ENCODE data around the gene COL1A2. TPM values are rescaled to one million over a fixed set of nuclear protein-coding genes. Genes with fewer than 3 reads are reported as not detected.

The COL1A2 gene
- total and polyA plus RNA-seq, 2 donors (not counting 1 experiment from before 2014, with no cell fraction given): 0.46 to 0.47 TPM

GRCh38 chr7:94423863-94424735, 29.4 kb downstream of the COL1A2 start:
- Histone ChIP-seq H3K4me1 (ENCODE audit: control insufficient read depth in 2 of 2, insufficient read depth in 2 of 2, low read length in 2 of 2) (no peaks in the 10 kb centered on the region), H3K9me3 (ENCODE audit: control extremely low read depth in 1 of 3, control insufficient read depth in 2 of 3, insufficient read depth in 1 of 3, low read length in 2 of 3) (no peaks in the 10 kb centered on the region), H3K9ac (ENCODE audit: low read length) (no peak overlapping the region), H2AFZ (ENCODE audit: insufficient read depth, low read depth, low read length, poor library complexity, severe bottlenecking) (no peak overlapping the region), H3K4me2 (replicated peaks; ENCODE audit: low read depth, low read length, poor library complexity, severe bottlenecking) (no peak overlapping the region), H3K36me3 (replicated peaks in 1 of 2; ENCODE audit: control extremely low read depth in 1 of 2, control insufficient read depth in 1 of 2, extremely low read depth in 1 of 2, insufficient read depth in 2 of 2, low read length in 1 of 2) (no peaks in the 10 kb centered on the region), H3K27ac (ENCODE audit: low read length in 2 of 2) (no peak overlapping the region), H3K4me3 (ENCODE audit: control extremely low read depth in 1 of 5, extremely low read depth in 1 of 5, insufficient read depth in 1 of 5, low read depth in 2 of 5, low read length in 4 of 5) (no peak overlapping the region), H3K27me3 (replicated peaks in 1 of 4; ENCODE audit: control extremely low read depth in 1 of 4, control insufficient read depth in 3 of 4, insufficient read depth in 4 of 4, low read length in 3 of 4) (peaks cover 0 to 5% (median 0%) of the 10 kb centered on the region in 4 experiments), H4K20me1 (ENCODE audit: control insufficient read depth, insufficient read depth, low read length, poor library complexity, severe bottlenecking) (no peaks in the 10 kb centered on the region), H3K79me2 (ENCODE audit: control insufficient read depth, insufficient read depth, low read length) (no peaks in the 10 kb centered on the region)
- peaks cover 25% of the 10 kb centered on the region for H3K27me3 Mint-ChIP-seq
- ChIA-PET POLR2A (no interaction called here), CTCF (interaction anchor here (0.7 to 1.1 kb wide), 2 partner anchors 12 kb away, joined by 3 read pairs; no protein-coding TSS in a partner anchor)
- no peak overlapping the region for H3K4me3 Mint-ChIP-seq
- H3K9me3 Mint-ChIP-seq (ENCODE audit: insufficient read depth): no peaks in the 10 kb centered on the region
- TF ChIP-seq EZH2 (IDR thresholded peaks at IDR 0.05; ENCODE audit: borderline replicate concordance, insufficient read depth, low read depth, low read length, poor library complexity, severe bottlenecking) (no peak), CTCF (IDR thresholded peaks at IDR 0.05) (no peak)
- DNase-seq: no peak
- no peaks in the 10 kb centered on the region for H3K4me1 Mint-ChIP-seq
- no CpG with 5 or more reads among the region's 5 CpGs for WGBS (ENCODE audit: insufficient coverage)
- no peak for ATAC-seq (ENCODE audit: low read depth)
- intact Hi-C loops (cut with micrococcal nuclease): no loop called here
- H3K27ac Mint-ChIP-seq: no peak overlapping the region

- Histone ChIP-seq H3K9me3 (ENCODE audit: control extremely low read depth in 1 of 3, control insufficient read depth in 2 of 3, insufficient read depth in 1 of 3, low read length in 2 of 3) (no peaks in the 10 kb centered on the region), H3K27ac (ENCODE audit: low read length in 2 of 2) (no peak overlapping the region), H3K4me3 (ENCODE audit: control extremely low read depth in 1 of 5, extremely low read depth in 1 of 5, insufficient read depth in 1 of 5, low read depth in 2 of 5, low read length in 4 of 5) (no peak overlapping the region), H4K20me1 (ENCODE audit: control insufficient read depth, insufficient read depth, low read length, poor library complexity, severe bottlenecking) (no peaks in the 10 kb centered on the region), H3K9ac (ENCODE audit: low read length) (no peak overlapping the region), H3K36me3 (replicated peaks in 1 of 2; ENCODE audit: control extremely low read depth in 1 of 2, control insufficient read depth in 1 of 2, extremely low read depth in 1 of 2, insufficient read depth in 2 of 2, low read length in 1 of 2) (no peaks in the 10 kb centered on the region), H3K4me2 (replicated peaks; ENCODE audit: low read depth, low read length, poor library complexity, severe bottlenecking) (no peak overlapping the region), H3K4me1 (ENCODE audit: control insufficient read depth in 2 of 2, insufficient read depth in 2 of 2, low read length in 2 of 2) (no peaks in the 10 kb centered on the region), H2AFZ (ENCODE audit: insufficient read depth, low read depth, low read length, poor library complexity, severe bottlenecking) (no peak overlapping the region), H3K79me2 (ENCODE audit: control insufficient read depth, insufficient read depth, low read length) (no peaks in the 10 kb centered on the region), H3K27me3 (replicated peaks in 1 of 4; ENCODE audit: control extremely low read depth in 1 of 4, control insufficient read depth in 3 of 4, insufficient read depth in 4 of 4, low read length in 3 of 4) (no peaks in the 10 kb centered on the region)
- Mint-ChIP-seq H3K9me3 (ENCODE audit: insufficient read depth) (no peaks in the 10 kb centered on the region), H3K27me3 (peaks cover 20% of the 10 kb centered on the region), H3K4me1 (no peaks in the 10 kb centered on the region), H3K27ac (no peak overlapping the region), H3K4me3 (no peak overlapping the region)
- TF ChIP-seq EZH2 (IDR thresholded peaks at IDR 0.05; ENCODE audit: borderline replicate concordance, insufficient read depth, low read depth, low read length, poor library complexity, severe bottlenecking) (no peak), CTCF (IDR thresholded peaks at IDR 0.05) (no peak)
- intact Hi-C loops (cut with micrococcal nuclease): no loop called here
- 83% methylated on average over 8 of the region's 10 CpGs for WGBS (ENCODE audit: insufficient coverage)
- ChIA-PET POLR2A (no interaction called here), CTCF (interaction anchor here (1.0 to 1.1 kb wide), 2 partner anchors 10 to 11 kb away, joined by 3 to 4 read pairs; no protein-coding TSS in a partner anchor)
- DNase-seq (no peak), ATAC-seq (ENCODE audit: low read depth) (no peak)
These were observed 30.9 kb downstream of the COL1A2 start for GRCh38 chr7:94425546-94425945.
